Brain pericyte (primary cell): ENCODE results near the gene TGM5.
A peak's percentile ranks its signal among the peaks of the same experiment; 100 is the strongest.
"Not testable (repeated sequence)": the region's sequence is repeated elsewhere in the genome, so short reads cannot be mapped to it uniquely, and the experiment has no call there.

Experiments used
- DNase-seq: peaks from one replicate; pipeline ENCODE4 v3.0.0-alpha.2; 2012; ENCODE audit warnings: low read depth, low spot score

The TGM5 gene, protein sequence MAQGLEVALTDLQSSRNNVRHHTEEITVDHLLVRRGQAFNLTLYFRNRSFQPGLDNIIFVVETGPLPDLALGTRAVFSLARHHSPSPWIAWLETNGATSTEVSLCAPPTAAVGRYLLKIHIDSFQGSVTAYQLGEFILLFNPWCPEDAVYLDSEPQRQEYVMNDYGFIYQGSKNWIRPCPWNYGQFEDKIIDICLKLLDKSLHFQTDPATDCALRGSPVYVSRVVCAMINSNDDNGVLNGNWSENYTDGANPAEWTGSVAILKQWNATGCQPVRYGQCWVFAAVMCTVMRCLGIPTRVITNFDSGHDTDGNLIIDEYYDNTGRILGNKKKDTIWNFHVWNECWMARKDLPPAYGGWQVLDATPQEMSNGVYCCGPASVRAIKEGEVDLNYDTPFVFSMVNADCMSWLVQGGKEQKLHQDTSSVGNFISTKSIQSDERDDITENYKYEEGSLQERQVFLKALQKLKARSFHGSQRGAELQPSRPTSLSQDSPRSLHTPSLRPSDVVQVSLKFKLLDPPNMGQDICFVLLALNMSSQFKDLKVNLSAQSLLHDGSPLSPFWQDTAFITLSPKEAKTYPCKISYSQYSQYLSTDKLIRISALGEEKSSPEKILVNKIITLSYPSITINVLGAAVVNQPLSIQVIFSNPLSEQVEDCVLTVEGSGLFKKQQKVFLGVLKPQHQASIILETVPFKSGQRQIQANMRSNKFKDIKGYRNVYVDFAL

DNA sequence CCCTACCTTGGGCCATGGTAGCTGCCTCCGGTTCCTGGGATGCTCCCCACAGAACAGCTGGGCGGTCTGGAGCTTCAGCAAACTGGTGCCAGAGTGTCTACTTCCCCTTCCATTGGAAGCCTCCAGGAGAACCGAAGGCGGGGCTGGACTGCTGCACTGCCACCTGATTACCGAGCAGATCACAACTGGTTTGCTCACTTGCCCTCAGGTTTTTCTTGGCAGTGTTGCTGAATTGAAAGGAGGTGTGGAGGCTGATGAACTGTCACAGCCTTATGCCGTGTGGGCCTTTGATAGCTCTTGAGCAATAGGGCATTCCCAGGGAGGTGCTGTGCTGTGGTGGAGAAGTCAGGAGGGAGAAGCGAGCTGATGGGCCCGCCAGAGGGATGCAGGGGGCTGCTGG is at the start of gene TGM5:
TSS of gene TGM5 (minus strand) at position 95 of the 400 bp plus-strand sequence. CDS start at position 16, 79 bp downstream.
- DNase-seq: no peak

DNA sequence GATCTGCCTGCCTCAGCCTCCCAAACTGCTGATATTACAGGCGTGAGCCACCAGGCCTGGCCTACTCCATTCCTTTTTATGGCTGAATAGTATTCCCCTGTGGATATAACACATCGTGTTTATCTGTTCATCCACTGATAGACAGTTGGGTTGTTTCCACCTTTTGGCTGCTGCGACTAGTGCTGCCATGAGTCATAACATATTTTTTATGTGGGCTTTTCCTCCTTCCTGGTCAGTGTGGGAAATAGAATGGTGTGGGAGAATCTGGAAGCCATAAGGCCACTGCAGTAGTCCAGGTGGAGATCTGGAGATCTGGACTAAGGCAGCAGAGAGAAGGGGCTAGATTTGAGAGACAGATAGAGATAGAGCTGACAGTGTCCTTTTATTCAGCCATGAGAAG is 47.4 kb upstream of the TGM5 start:
- no peak for DNase-seq

DNA sequence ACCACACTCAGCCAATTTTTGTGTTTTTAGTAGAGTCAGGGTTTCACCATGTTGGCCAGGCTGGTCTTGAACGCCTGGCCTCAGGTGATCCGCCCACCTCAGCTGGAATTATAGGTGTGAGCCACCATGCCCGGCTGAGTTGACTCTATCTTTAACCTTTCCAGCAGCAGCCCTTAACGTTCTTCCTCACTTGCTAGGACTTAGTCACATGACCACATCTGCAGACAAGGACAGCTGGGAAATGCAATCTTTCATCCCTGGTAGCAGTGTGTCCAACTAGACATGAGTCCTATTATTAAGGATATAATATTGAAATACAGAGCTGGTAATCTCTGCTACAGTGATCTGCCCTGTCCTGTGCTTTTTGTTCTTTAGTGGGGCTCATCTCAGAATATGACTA is 45.6 kb upstream of the TGM5 start:
- no peak for DNase-seq

DNA sequence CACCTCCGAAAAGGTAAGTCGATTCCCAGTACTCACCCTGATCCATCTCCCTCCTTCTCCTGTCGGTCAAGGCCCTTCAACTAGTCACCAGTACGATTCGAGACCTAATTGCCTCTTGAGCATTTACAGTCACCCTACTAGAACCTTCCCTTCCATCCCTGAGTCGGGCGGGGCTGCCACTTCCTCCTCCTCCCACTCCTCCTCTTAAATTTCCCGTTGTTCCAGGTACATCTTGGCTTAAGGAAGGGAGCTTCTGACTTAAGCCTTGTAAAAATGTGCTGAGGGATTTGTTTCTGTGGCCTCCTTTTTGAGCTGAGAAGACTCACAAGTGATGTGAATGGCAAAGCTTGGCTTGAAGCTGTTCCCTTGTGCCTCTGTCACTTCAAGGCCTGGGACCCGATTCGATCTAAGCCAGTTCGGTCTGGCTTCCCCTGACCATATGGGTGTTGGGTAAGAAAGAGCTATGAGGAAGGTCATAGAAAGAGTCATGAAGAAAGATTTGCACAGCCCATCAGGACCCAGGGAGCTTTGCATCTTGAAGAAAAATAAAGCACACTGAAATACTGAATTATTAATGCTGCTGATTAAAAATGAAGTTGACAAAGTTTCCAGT is 35.6 kb upstream of the TGM5 start, which contains the start of gene TGM7:
TSS of gene TGM7 (minus strand) at position 51 of the 613 bp plus-strand sequence.
- no peak for DNase-seq

DNA sequence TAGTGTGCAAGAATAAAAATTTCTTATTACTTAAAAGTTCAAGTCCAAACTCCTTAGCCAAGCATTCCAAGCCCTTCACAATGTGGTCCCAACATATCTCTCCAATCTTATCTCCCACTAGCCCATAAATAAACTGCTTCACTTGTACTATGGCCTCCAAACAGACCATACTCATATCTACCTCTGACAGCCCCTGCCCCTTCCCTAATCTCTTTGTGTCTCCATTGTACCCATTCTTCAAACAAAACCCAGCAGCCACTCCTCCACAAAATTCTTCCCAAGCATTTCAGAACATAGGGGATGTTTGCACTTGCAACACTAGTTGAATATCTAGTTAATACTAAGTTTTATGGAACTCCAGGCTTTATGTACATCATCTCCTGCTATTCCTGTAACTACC is 33.2 kb upstream of the TGM5 start:
- no peak for DNase-seq

DNA sequence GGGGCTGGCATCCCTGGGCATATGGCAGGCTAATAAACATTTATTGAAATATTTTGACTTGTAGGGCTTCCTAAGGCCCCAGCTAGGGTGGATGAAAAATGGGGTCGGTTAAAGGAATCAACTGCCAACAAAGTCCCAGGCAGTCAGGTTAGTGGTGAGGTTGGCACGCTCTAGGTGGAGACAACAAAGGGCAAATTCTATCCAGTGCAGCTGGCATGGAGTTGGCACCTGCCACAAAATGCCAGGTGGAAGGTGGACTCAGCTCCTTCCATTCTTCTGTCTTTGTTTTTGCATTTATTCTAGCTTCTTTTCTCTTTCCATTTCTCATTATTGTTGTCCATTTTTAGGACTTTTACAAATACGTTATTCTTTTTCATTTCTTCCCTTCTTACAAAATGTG is 32.7 kb upstream of the TGM5 start:
- DNase-seq: no peak

DNA sequence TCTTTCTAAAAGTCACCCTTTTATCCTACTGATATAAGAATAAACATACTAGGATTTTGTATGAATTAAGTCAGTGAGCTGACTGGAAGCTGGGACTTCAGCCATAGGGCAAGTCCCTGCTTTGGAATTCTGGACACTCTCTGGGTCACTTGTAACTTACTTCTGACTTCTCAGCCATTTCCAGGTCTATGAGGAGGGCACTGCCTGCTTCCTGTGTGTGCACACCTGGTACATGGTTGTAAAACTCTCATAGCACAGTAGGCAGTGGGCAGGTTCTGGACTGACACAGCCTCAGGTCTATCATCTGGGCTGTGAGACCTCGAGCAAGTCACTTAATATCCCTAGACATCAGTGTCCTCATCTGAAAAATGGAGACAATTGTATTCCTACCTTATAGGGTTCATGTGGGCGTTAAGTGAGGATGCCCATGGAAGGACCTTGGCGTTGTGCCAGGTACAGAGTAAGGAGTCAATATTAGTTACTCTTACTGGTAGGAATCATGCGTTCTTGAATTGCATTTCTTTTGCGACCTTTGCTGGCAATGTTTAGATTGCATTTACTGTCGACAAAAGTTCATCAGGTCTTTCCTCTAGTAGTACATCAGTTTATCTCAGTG is 27.5 kb upstream of the TGM5 start:
- no peak for DNase-seq

DNA sequence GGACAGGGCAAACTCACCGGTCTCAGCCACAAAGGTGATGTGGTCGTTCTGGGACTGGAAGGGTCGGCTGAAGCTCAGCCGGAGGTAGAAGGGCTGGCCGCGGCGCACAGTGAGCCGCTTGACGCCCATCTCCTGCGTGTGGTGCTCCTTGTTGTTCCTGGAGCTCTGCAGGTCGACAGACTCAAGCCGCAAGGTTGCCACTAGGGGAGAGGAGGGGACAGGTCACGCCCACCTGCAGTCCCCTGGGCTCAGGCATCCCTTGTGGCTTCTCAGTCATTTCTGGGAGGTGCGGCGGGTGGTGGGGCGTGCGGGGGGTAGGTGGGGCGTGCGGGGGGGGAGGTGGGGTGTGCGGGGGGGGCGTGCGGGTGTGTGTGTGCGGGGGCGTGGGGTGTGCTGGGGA is 26.7 kb upstream of the TGM5 start:
- DNase-seq: no peak

DNA sequence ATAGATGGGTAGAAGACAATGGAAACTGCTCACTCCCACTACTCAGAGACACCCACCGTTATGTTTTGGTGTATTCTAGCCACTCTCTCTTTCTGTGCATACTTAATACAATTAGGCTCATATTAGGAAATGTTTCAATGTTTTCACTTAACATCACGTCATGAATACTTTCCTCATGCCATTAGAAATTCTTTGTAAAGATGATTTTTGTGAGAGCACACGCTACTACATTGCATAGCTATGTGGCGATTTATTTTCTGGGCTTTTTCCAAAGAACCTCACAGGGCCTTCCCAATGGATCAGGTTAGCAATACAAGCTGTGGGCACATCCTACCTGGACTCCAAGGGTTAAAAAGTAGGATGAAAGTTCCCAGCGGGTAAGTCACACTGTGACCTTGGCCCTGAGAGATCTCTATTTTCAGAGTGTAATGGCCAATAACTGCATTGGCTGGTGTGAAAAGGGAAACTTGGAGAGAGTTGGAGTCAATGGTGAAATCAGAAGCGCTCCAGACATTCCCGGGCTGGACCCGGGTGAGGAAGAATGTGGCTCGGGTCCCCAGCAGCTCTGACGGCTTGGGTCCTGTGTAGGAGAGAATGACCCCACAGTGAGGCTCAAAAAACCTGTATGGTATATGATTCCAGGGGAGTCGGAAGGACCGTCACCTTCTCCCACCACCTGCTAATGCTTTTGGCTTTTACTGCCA is 25.8 kb upstream of the TGM5 start:
- no peak for DNase-seq

DNA sequence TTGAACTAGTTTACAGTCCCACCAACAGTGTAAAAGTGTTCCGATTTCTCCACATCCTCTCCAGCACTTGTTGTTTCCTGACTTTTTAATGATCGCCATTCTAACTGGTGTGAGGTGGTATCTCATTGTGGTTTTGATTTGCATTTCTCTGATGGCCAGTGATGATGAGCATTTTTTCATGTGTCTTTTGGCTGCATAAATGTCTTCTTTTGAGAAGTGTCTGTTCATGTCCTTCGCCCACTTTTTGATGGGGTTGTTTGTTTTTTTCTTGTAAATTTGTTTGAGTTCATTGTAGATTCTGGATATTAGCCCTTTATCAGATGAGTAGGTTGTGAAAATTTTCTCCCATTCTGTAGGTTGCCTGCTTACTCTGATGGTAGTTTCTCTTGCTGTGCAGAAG is 22.9 kb upstream of the TGM5 start:
- DNase-seq: not testable (repeated sequence)

DNA sequence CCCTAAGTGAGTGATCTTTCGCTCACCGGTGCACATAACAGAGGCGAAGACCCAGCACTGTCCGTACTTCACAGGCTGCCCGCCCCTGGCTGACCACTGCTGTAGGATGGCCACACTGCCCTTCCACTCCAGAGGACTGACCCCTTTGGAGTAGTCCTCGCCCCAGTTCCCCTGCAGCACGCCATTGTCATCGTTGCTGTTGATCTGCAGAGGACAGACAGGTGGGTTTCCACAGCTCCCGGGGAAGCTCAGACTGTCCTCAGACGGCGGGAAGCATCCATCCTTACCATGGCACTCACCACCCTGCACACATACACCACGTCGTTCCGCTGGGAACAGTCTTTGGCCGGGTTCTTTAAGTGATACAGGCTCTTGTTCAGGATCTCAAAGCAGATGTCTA is 20.5 kb upstream of the TGM5 start:
- no peak for DNase-seq

DNA sequence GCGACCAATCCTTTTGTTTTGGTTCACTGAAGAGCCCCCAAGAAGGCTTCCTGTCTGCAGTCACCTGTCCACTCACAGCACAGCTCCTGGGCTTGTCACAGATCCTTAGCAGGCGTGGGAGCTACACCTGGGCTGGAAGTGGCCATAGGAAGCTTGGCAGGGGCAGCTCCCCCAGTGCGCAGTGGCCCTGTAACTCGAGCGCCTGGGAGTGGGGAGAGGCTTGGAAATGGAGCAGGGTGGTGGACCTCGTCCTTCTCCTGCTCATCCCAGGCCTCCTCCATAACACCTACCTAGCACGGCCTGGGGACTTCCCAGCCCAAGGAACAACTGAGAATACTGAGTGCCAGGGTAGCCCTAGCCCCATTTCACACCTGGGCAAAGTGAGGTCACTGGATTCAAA is 19.3 kb upstream of the TGM5 start:
- no peak for DNase-seq

DNA sequence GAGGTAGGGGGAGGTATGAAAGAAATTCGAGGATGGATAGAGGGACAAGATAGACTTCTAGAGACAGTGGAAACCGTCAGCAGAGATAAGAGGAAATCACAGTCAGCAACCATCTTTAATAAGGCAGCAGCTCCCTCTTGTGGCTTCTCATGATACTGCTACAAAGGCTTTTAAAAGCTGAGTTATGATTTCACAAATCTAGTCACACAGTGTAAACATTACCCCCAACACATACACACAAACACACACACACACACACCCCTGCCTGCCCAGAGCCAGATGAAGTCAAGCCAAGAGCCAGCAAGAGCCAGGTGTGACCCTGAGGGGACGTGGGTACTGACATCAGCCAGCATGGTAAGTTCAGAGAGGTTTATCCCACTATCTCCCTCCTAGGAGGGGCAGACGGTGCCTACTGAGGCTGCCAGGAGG is 18.9 kb upstream of the TGM5 start:
- peak; percentile 11 for DNase-seq

DNA sequence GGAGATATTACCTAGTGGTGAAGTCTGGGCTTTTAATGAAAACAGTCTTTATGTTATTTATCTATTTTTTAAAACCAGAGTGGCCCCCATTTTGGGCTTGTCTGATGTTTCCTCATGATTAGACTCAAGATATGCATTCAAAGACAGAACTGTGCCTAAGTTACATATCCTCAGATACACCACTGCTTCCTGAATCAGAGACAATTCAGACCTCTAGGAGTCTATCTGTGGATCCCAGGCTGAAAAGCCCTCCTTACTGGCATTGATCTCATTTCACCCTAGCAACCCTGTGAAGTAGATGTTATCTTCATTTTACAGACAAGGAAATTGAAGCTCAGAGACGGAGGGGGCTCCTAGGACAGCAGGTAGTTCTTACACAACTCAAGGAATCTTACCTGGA is 16.8 kb upstream of the TGM5 start:
- DNase-seq: no peak

DNA sequence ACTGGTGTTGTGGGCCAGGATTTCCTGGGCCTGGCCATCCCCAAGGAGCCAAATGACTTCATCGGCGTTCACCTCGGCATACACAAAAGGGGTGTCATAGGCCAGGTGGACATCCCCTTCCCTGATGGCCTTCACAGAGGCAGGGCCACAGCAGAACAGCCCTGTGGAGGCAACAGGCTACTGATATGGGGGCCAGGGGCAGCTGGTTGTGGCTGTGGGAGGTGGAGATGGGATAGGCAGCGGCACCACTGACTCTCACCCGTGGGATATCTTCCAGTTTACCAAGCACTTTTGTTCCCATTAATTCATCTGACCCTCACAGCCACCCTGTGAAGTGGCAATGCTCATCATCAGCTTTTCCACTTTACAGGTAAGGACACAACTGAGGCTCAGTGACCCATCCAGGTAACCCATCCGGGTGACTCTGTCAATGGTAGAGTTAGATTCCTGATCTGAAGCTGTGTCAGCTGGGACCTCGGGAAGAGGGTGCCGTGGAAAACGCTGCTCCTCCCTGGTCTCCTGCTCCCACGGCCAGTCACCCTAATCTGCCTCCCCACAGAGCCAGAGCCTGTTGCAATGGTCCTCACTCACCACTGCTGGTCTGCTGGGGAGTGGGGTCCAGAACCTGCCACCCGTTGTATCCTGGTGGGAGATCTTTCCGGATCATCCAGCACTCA is 15.3 kb upstream of the TGM5 start:
- DNase-seq: no peak

DNA sequence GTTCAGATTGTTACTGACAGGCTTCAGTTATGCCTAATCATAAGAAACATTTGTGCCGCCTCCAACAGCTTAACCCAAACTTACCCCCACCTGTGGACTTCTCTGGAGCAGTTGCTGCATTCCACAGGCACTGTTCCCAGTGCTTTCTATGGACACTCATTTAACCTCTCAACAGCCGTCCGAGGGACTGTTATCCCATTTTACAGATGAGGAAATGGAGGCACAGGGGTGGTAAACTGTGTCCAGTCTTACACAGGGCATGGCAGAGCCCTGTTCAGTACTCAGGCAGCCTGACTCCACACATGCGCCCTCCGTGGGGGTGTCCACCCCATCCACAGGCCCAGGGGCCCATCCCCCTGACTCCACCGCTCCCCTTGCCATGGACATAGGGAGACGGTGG is 14.3 kb upstream of the TGM5 start:
- DNase-seq: no peak

DNA sequence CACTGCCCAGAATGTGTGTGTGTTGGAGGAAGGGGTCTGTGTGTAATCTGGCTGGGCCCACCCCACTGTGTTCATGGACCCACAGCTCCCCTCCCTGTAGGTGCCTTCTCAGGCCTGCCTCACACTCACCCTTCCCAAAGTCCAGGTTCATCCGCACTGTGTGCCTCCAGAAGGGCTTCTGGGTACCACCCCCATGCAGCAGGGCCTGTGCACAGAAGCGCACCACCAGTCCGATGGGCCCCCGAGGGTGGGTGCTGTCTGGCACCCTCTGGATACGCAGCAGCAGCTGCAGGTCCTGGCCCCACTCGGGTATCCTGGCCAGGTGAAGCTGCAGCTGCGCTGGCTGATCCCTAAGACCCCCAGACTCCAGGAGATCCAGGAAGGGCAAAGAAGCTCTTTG is 12.8 kb upstream of the TGM5 start:
- no peak for DNase-seq

DNA sequence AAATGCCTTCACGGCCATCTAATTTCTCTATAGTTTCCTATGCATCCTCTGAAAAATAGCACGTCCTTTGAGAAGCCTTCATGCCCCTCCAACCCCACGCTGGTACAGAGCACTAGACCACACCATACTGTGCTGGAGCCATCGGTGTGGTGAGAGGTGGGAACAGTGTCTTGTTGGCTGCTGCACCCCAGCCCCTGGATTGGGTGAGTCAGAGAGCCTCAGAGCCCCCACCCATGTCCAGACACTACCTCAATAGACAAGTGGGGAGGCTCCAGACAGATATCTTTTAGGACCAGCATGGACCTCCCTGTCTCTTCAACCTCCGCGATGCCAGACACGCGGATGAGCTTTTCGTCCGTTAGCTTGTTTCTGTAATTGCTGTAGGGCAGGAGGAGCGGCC is 12.1 kb upstream of the TGM5 start:
- DNase-seq: no peak

DNA sequence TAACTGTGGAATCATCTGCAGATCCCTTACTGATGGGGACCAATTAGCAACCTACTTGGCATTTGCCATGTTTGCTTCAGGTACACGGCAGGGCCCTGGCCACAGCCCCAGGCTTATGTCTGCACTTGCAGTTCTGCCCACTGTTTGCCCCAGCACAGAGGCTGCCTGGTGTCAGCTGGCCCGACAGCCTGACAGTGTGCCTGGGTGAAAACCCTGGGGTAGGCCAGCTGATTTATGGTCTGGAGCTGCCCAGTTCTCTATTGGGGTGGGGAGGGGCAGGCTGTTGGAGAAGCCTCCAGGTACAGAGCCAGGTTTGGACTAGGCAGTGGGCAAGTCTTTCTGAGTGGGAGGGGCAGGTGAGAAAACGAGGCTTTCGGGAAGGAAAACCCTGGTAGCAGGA is 11.2 kb upstream of the TGM5 start:
- DNase-seq: no peak

DNA sequence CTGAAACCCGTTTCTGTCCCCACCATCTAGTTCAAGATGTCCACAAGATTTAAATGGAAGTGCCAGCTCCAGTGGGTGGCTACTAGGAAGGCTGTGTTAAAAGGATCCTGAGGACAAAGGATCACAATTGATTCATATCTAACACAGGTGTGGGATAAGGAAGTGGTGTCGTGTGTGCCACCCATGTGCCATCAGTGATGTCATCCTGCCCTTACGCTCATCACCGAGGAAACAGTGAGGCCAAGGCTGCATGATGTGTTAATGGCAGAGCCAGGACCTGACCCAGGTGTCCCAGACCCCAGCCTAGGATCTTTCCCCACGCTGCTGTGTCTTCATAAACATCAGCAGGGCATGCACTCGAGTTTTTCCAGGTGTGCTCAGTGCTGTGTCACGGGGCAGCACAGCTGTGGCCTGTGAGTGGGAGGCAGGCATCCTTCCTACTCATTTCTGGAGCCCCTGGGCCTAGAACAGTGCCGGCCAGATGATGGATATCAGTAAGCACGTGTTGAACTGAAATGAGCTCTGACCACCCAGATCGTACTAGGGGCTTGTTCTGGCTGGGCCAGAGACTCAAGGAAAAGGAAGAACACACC is 10.6 kb upstream of the TGM5 start:
- DNase-seq: no peak
